GM23248 (cell line): Measurements from ENCODE around the gene HERC2. TPM values are rescaled to one million over a fixed set of nuclear protein-coding genes. Genes with fewer than 3 reads are reported as not detected.
"Not testable (repeated sequence)": the region's sequence is repeated elsewhere in the genome, so short reads cannot be mapped to it uniquely, and the experiment has no call there.

Experiments
- DNase-seq: peaks from one replicate; pipeline ENCODE4 v3.0.0-alpha.2; 2015
- H2AFZ ChIP-seq: fragments of 200-600 bp; sonication (generic); 2 replicates; pipeline ENCODE4 v1.6.1; 2016; ENCODE audit warnings: antibody characterized with exemption
- H3F3A ChIP-seq: fragments of 200-600 bp; sonication (generic); 2 replicates; pipeline ENCODE4 v1.6.1; 2016; ENCODE audit warnings: mild to moderate bottlenecking, antibody characterized with exemption, mixed run types; ENCODE audit not compliant: insufficient read depth
- H3K27ac ChIP-seq: fragments of 200-600 bp; sonication (generic); 2 replicates; pipeline ENCODE4 v1.5.1; 2016; ENCODE audit warnings: mild to moderate bottlenecking
- H3K27me3 ChIP-seq: fragments of 200-600 bp; sonication (generic); replicated peaks from 2 replicates; pipeline ENCODE4 v1.6.1; 2016; ENCODE audit warnings: mild to moderate bottlenecking; ENCODE audit not compliant: insufficient read depth
- H3K36me3 ChIP-seq: fragments of 200-600 bp; sonication (generic); 2 replicates; pipeline ENCODE4 v1.6.1; 2016; ENCODE audit warnings: low read depth, mild to moderate bottlenecking
- H3K4me1 ChIP-seq: fragments of 200-600 bp; sonication (generic); 2 replicates; pipeline ENCODE4 v1.6.1; 2016; ENCODE audit warnings: mild to moderate bottlenecking; ENCODE audit not compliant: insufficient read depth
- H3K4me2 ChIP-seq: fragments of 200-600 bp; sonication (generic); one replicate; pipeline ENCODE4 v1.6.1; 2016; ENCODE audit warnings: mild to moderate bottlenecking; ENCODE audit not compliant: unreplicated experiment
- H3K4me3 ChIP-seq: fragments of 200-600 bp; sonication (generic); 2 replicates; pipeline ENCODE4 v1.5.1; 2016; ENCODE audit warnings: mild to moderate bottlenecking
- H3K79me2 ChIP-seq: fragments of 200-600 bp; sonication (generic); 2 replicates; pipeline ENCODE4 v1.6.1; 2016; ENCODE audit warnings: mild to moderate bottlenecking; ENCODE audit not compliant: insufficient read depth
- H3K9ac ChIP-seq: fragments of 200-600 bp; sonication (generic); 2 replicates; pipeline ENCODE4 v1.6.1; 2016; ENCODE audit warnings: mild to moderate bottlenecking
- H3K9me2 ChIP-seq: fragments of 200-600 bp; sonication (generic); 2 replicates; pipeline ENCODE4 v1.6.1; 2016; ENCODE audit warnings: mixed run types, mild to moderate bottlenecking, moderate library complexity; ENCODE audit not compliant: insufficient read depth
- H3K9me3 ChIP-seq: fragments of 200-600 bp; sonication (generic); one replicate; pipeline ENCODE4 v1.6.1; 2017; ENCODE audit warnings: low read depth
- H4K20me1 ChIP-seq: fragments of 200-600 bp; sonication (generic); 2 replicates; pipeline ENCODE4 v1.6.0; 2016; ENCODE audit not compliant: insufficient read depth
- EZH2 ChIP-seq: fragments of 200-600 bp; sonication (generic); IDR thresholded peaks from 2 replicates; pipeline ENCODE4 v1.6.1; 2018; ENCODE audit warnings: antibody characterized with exemption, mild to moderate bottlenecking; ENCODE audit not compliant: insufficient read depth, poor library complexity, severe bottlenecking
- EZH2phosphoT487 ChIP-seq: fragments of 200-600 bp; sonication (generic); IDR thresholded peaks from 2 replicates; pipeline ENCODE4 v1.6.1; 2018; ENCODE audit warnings: antibody characterized with exemption, moderate library complexity, mild to moderate bottlenecking, low read depth; ENCODE audit not compliant: insufficient read depth
- WGBS, 2 experiments: methylation state at CpG; one replicate each; pipeline ENCODE4 v1.1.6; 2015 to 2017; ENCODE audit warnings: low lambda C conversion rate in 2 of 2, low coverage in 1 of 2; ENCODE audit errors: missing lambda C conversion rate in 2 of 2; 5-methylcytosine and 5-hydroxymethylcytosine counted together
- in situ Hi-C: fragments of 300-500 bp; cut with MboI; formaldehyde crosslinking; loops from 2 replicates; pipeline ENCODE4 v1.15.0; 2020
- polyA plus RNA-seq: library from polyadenylated mRNA; unstranded; fragments of >200 nt; fragmentation: Nextera tagmentation; extraction: Ambion mirVana; gene quantifications from 2 replicates; pipeline ENCODE4 v1.2.1, GENCODE V29; 2016
- total RNA-seq: library from RNA; depleted of rRNA; stranded (reverse); fragments of >200 nt; shearing (Covaris generic); gene quantifications from 2 replicates; pipeline ENCODE4 v1.2.3, GENCODE V29; 2014

The HERC2 gene
- total and polyA plus RNA-seq, 2 experiments from 2014 or later = 28.7 to 36.6 TPM

- no peak overlapping the region for H3K9ac ChIP-seq
- H3K9me3 ChIP-seq = no peaks in the 10 kb centered on the region
- no peaks in the 10 kb centered on the region for H3K9me2 ChIP-seq
- no peak overlapping the region for H3K4me3 ChIP-seq
- no peaks in the 10 kb centered on the region for H4K20me1 ChIP-seq
- in situ Hi-C loops = no loop called here
- DNase-seq = no peak
- no peaks in the 10 kb centered on the region for H3F3A ChIP-seq
- 93% methylated on average over 6 of the region's 6 CpGs for WGBS, 2 experiments
- TF ChIP-seq EZH2phosphoT487 (no peak), EZH2 (no peak)
- H3K4me2 ChIP-seq = no peak overlapping the region
- H3K4me1 ChIP-seq = no peaks in the 10 kb centered on the region
- no peaks in the 10 kb centered on the region for H3K27me3 ChIP-seq
- no peaks in the 10 kb centered on the region for H3K79me2 ChIP-seq
- H3K27ac ChIP-seq = no peak overlapping the region
- H2AFZ ChIP-seq = no peak overlapping the region
- H3K36me3 ChIP-seq = peaks cover 8% of the 10 kb centered on the region; the same call in 1 of the 2 replicates
These were observed 181.9 kb downstream of the HERC2 start for GRCh38 chr15:28140062-28140461.

GRCh38 chr15:28137408-28138039 is 184.5 kb downstream of the HERC2 start:
- H3K27me3 ChIP-seq, H3K4me3 ChIP-seq, H3K36me3 ChIP-seq, H3K27ac ChIP-seq, H2AFZ ChIP-seq, H3K4me2 ChIP-seq, H3K9me2 ChIP-seq, DNase-seq, H3K9ac ChIP-seq, in situ Hi-C loops, H3K9me3 ChIP-seq, H4K20me1 ChIP-seq, H3K79me2 ChIP-seq: not testable (repeated sequence)
- Histone ChIP-seq H3K4me1 (peaks cover 14% of the 10 kb centered on the region), H3F3A (peaks cover 19% of the 10 kb centered on the region)
- WGBS, 2 experiments = 86 to 87% methylated on average over 9 of the region's 9 CpGs

GRCh38 chr15:28136236-28136904 is 185.6 kb downstream of the HERC2 start:
- DNase-seq, H3K36me3 ChIP-seq, H3K27me3 ChIP-seq, H3K9me3 ChIP-seq, H3K27ac ChIP-seq, H3K79me2 ChIP-seq, H4K20me1 ChIP-seq, H3K4me3 ChIP-seq, H3K9me2 ChIP-seq, H3K4me2 ChIP-seq, H2AFZ ChIP-seq, H3K9ac ChIP-seq, in situ Hi-C loops: not testable (repeated sequence)
- 71 to 80% methylated on average over 6 of the region's 6 CpGs for WGBS, 2 experiments
- peaks cover 23% of the 10 kb centered on the region for H3F3A ChIP-seq
- peaks cover 18% of the 10 kb centered on the region for H3K4me1 ChIP-seq

GRCh38 chr15:28133281-28133680 is 188.7 kb downstream of the HERC2 start:
- DNase-seq = peak; percentile 36
- in situ Hi-C loops = no loop called here
- Histone ChIP-seq H3K36me3 (peaks cover 3% of the 10 kb centered on the region; the same call in 1 of the 2 replicates), H3K27ac (peak overlapping the region; percentile 28), H4K20me1 (0 out of 2 replicates have a peak, but pooled peaks cover 3% of the 10 kb centered on the region), H3K9me3 (no peaks in the 10 kb centered on the region), H3K4me1 (peaks cover 18% of the 10 kb centered on the region), H3K9me2 (no peaks in the 10 kb centered on the region), H2AFZ (no peak overlapping the region), H3K4me2 (peak overlapping the region; percentile 21), H3K79me2 (no peaks in the 10 kb centered on the region), H3K9ac (no peak overlapping the region), H3F3A (peaks cover 23% of the 10 kb centered on the region), H3K4me3 (0 out of 2 replicates have a peak overlapping the region, but pooled peaks have one; percentile 1), H3K27me3 (no peaks in the 10 kb centered on the region)
- TF ChIP-seq EZH2 (no peak), EZH2phosphoT487 (no peak)
